Chondrocyte (in vitro differentiated cells): ENCODE measurements around the gene TSPOAP1. TPM values are rescaled to one million over a fixed set of nuclear protein-coding genes. Genes with fewer than 3 reads are reported as not detected.
"Not testable (repeated sequence)": the region's sequence is repeated elsewhere in the genome, so short reads cannot be mapped to it uniquely, and the experiment has no call there.

Experiments used
- DNase-seq: peaks from one replicate; pipeline ENCODE4 v3.0.0; 2021; ENCODE audit warnings: mixed read lengths, low spot score
- H3K27ac Mint-ChIP-seq: one replicate; pipeline ENCODE4 v1.8.0; 2021; ENCODE audit warnings: mild to moderate bottlenecking, moderate library complexity, mixed read lengths; ENCODE audit not compliant: unreplicated experiment
- H3K27me3 Mint-ChIP-seq: 2 replicates; pipeline ENCODE4 v1.8.0; 2021; ENCODE audit warnings: low read depth, mixed read lengths
- H3K36me3 Mint-ChIP-seq: 2 replicates; pipeline ENCODE4 v1.8.0; 2021; ENCODE audit warnings: low read depth, mixed read lengths
- H3K4me1 Mint-ChIP-seq: 2 replicates; pipeline ENCODE4 v1.8.0; 2021; ENCODE audit warnings: low read depth, mild to moderate bottlenecking, mixed read lengths
- H3K4me3 Mint-ChIP-seq: one replicate; pipeline ENCODE4 v1.8.0; 2021; ENCODE audit warnings: mild to moderate bottlenecking, moderate library complexity, mixed read lengths; ENCODE audit not compliant: unreplicated experiment
- H3K9me3 Mint-ChIP-seq: 2 replicates; pipeline ENCODE4 v1.8.0; 2021; ENCODE audit warnings: low read depth, mixed read lengths
- CTCF ChIP-seq: fragments of 200-600 bp; sonication (generic); IDR thresholded peaks from 2 replicates; pipeline ENCODE4 v1.5.0; 2021; ENCODE audit warnings: antibody characterized with exemption, mild to moderate bottlenecking, moderate library complexity
- total RNA-seq: library from RNA; stranded (reverse); gene quantifications from 3 replicates; pipeline ENCODE4 v1.2.1, GENCODE V29; 2021

Gene TSPOAP1
- total RNA-seq, 1 donor from 2014 or later: 2.0 TPM

- no peaks in the 10 kb centered on the region for H3K9me3 Mint-ChIP-seq
- no peak overlapping the region for H3K27ac Mint-ChIP-seq
- no peaks in the 10 kb centered on the region for H3K27me3 Mint-ChIP-seq
- peaks cover 21% of the 10 kb centered on the region for H3K36me3 Mint-ChIP-seq
- H3K4me3 Mint-ChIP-seq: no peak overlapping the region
- peaks cover 20% of the 10 kb centered on the region for H3K4me1 Mint-ChIP-seq
- no peak for TF ChIP-seq CTCF
- no peak for DNase-seq
Observed at GRCh38 chr17:58341861-58342475, 13.4 kb upstream of the TSPOAP1 start.

GRCh38 chr17:58341136-58341860, 12.7 kb upstream of the TSPOAP1 start:
- not testable (repeated sequence) for H3K9me3 Mint-ChIP-seq, H3K27ac Mint-ChIP-seq, H3K27me3 Mint-ChIP-seq, DNase-seq, H3K4me3 Mint-ChIP-seq
- peaks cover 20% of the 10 kb centered on the region for H3K4me1 Mint-ChIP-seq
- peaks cover 14% of the 10 kb centered on the region for H3K36me3 Mint-ChIP-seq

GRCh38 chr17:58340405-58340876, 11.8 kb upstream of the TSPOAP1 start:
- Mint-ChIP-seq H3K4me3 (no peak overlapping the region), H3K27me3 (no peaks in the 10 kb centered on the region), H3K4me1 (peaks cover 20% of the 10 kb centered on the region), H3K9me3 (no peaks in the 10 kb centered on the region), H3K36me3 (peaks cover 8% of the 10 kb centered on the region), H3K27ac (no peak overlapping the region)
- no peak for TF ChIP-seq CTCF
- DNase-seq: no peak

- H3K27ac Mint-ChIP-seq: no peak overlapping the region
- no peaks in the 10 kb centered on the region for H3K9me3 Mint-ChIP-seq
- peaks cover 2% of the 10 kb centered on the region for H3K36me3 Mint-ChIP-seq
- H3K4me1 Mint-ChIP-seq: peaks cover 20% of the 10 kb centered on the region
- no peak for DNase-seq
- no peak overlapping the region for H3K4me3 Mint-ChIP-seq
- H3K27me3 Mint-ChIP-seq: no peaks in the 10 kb centered on the region
- no peak for TF ChIP-seq CTCF
Observed at GRCh38 chr17:58339755-58340404, 11.3 kb upstream of the TSPOAP1 start.

GRCh38 chr17:58338841-58339754, 10.5 kb upstream of the TSPOAP1 start:
- Mint-ChIP-seq H3K9me3 (no peaks in the 10 kb centered on the region), H3K36me3 (no peaks in the 10 kb centered on the region), H3K27ac (no peak overlapping the region), H3K27me3 (no peaks in the 10 kb centered on the region), H3K4me1 (peaks cover 20% of the 10 kb centered on the region), H3K4me3 (peak overlapping the region; percentile 19)
- no peak for TF ChIP-seq CTCF
- peak; percentile 75 for DNase-seq
